Activated naive CD8-positive, alpha-beta T cell treated with anti-CD3 and anti-CD28 coated beads, Interleukin-2, amount 50 U/mL, for 24 hours (primary cell): ENCODE results near the gene QRICH1.
"Not testable (repeated sequence)": the region's sequence is repeated elsewhere in the genome, so short reads cannot be mapped to it uniquely, and the experiment has no call there.

ENCODE experiments used
- ATAC-seq: fragments of 150-1000 bp; cut with Tn5 transposase; one replicate; pipeline ENCODE4 v1.10.0; 2021
- DNase-seq: peaks from one replicate; pipeline ENCODE4 v3.0.0; 2021
- H3K27ac Mint-ChIP-seq: one replicate; pipeline ENCODE4 v1.8.0; 2021; ENCODE audit warnings: mild to moderate bottlenecking, mixed read lengths
- H3K27me3 Mint-ChIP-seq: one replicate; pipeline ENCODE4 v1.8.0; 2021; ENCODE audit warnings: mixed read lengths
- H3K36me3 Mint-ChIP-seq: one replicate; pipeline ENCODE4 v1.8.0; 2021; ENCODE audit warnings: low read depth, mixed read lengths
- H3K4me1 Mint-ChIP-seq: one replicate; pipeline ENCODE4 v1.8.0; 2021; ENCODE audit warnings: mixed read lengths
- H3K4me3 Mint-ChIP-seq: one replicate; pipeline ENCODE4 v1.8.0; 2021; ENCODE audit warnings: mild to moderate bottlenecking, moderate library complexity, mixed read lengths
- H3K9me3 Mint-ChIP-seq: one replicate; pipeline ENCODE4 v1.8.0; 2021; ENCODE audit warnings: mixed read lengths

Gene QRICH1

GRCh38 chr3:49009396-49009795 lies 84.5 kb downstream of the QRICH1 start:
- Mint-ChIP-seq H3K27me3 (no peaks in the 10 kb centered on the region), H3K27ac (no peak overlapping the region), H3K4me3 (peak overlapping the region; percentile 99), H3K9me3 (no peaks in the 10 kb centered on the region), H3K36me3 (peaks cover 18% of the 10 kb centered on the region), H3K4me1 (peaks cover 17% of the 10 kb centered on the region)
- no peak for DNase-seq
- ATAC-seq: no peak

- ATAC-seq: not testable (repeated sequence)
Observed at GRCh38 chr3:49008627-49009026, 85.2 kb downstream of the QRICH1 start.

GRCh38 chr3:49007771-49008528 lies 85.9 kb downstream of the QRICH1 start:
- peak; percentile 89 for DNase-seq
- Mint-ChIP-seq H3K27ac (peak overlapping the region; percentile 99), H3K4me3 (peak overlapping the region; percentile 99), H3K4me1 (peaks cover 17% of the 10 kb centered on the region), H3K9me3 (no peaks in the 10 kb centered on the region), H3K27me3 (no peaks in the 10 kb centered on the region), H3K36me3 (peaks cover 18% of the 10 kb centered on the region)
- ATAC-seq: peak; percentile 55

More at GRCh38 chr3:49008627-49009026, 85.2 kb downstream of the QRICH1 start:
- Mint-ChIP-seq H3K4me1 (peaks cover 17% of the 10 kb centered on the region), H3K36me3 (peaks cover 18% of the 10 kb centered on the region), H3K4me3 (peak overlapping the region; percentile 99), H3K27ac (peak overlapping the region; percentile 99)
- DNase-seq, H3K9me3 Mint-ChIP-seq, H3K27me3 Mint-ChIP-seq: not testable (repeated sequence)

- ATAC-seq (peak; percentile 92), DNase-seq (peak; percentile 97)
- Mint-ChIP-seq H3K4me3 (peak within 1 kb of the TSS; percentile 99), H3K4me1 (peaks cover 17% of the 10 kb centered on the region), H3K36me3 (peaks cover 15% of the 10 kb centered on the region), H3K9me3 (no peaks in the 10 kb centered on the region), H3K27me3 (no peaks in the 10 kb centered on the region), H3K27ac (peak within 1 kb of the TSS; percentile 99)
Observed at GRCh38 chr3:49007068-49007770, 86.7 kb downstream of the QRICH1 start, which contains the start of gene WDR6. Gene WDR6 (plus strand): TSS chr3:49007391. CDS start chr3:49007432, 41 bp downstream.

GRCh38 chr3:49006408-49007067 lies 87.3 kb downstream of the QRICH1 start:
- Mint-ChIP-seq H3K4me1 (peaks cover 17% of the 10 kb centered on the region), H3K36me3 (peaks cover 10% of the 10 kb centered on the region), H3K27ac (peak overlapping the region; percentile 99), H3K9me3 (no peaks in the 10 kb centered on the region), H3K27me3 (no peaks in the 10 kb centered on the region), H3K4me3 (peak overlapping the region; percentile 99)
- ATAC-seq: no peak
- DNase-seq: no peak

GRCh38 chr3:49005998-49006397 lies 87.9 kb downstream of the QRICH1 start:
- Mint-ChIP-seq H3K27ac (no peak overlapping the region), H3K4me3 (peak overlapping the region; percentile 99), H3K9me3 (no peaks in the 10 kb centered on the region), H3K27me3 (no peaks in the 10 kb centered on the region), H3K36me3 (peaks cover 10% of the 10 kb centered on the region), H3K4me1 (peaks cover 17% of the 10 kb centered on the region)
- DNase-seq: no peak
- ATAC-seq: no peak

- ATAC-seq: no peak
- H3K27ac Mint-ChIP-seq: no peak overlapping the region
- no peak for DNase-seq
- H3K36me3 Mint-ChIP-seq: peaks cover 10% of the 10 kb centered on the region
- no peaks in the 10 kb centered on the region for H3K9me3 Mint-ChIP-seq
- no peak overlapping the region for H3K4me3 Mint-ChIP-seq
- H3K27me3 Mint-ChIP-seq: no peaks in the 10 kb centered on the region
- peaks cover 17% of the 10 kb centered on the region for H3K4me1 Mint-ChIP-seq
Observed at GRCh38 chr3:49005303-49005680, 88.6 kb downstream of the QRICH1 start.

- no peak overlapping the region for H3K27ac Mint-ChIP-seq
- H3K36me3 Mint-ChIP-seq: peaks cover 10% of the 10 kb centered on the region
- H3K4me1 Mint-ChIP-seq: peaks cover 17% of the 10 kb centered on the region
- no peaks in the 10 kb centered on the region for H3K9me3 Mint-ChIP-seq
- H3K4me3 Mint-ChIP-seq: no peak overlapping the region
- H3K27me3 Mint-ChIP-seq: no peaks in the 10 kb centered on the region
- ATAC-seq (no peak), DNase-seq (no peak)
Observed at GRCh38 chr3:49004352-49005302, 89.2 kb downstream of the QRICH1 start.

GRCh38 chr3:49001155-49001554 lies 92.7 kb downstream of the QRICH1 start:
- H3K4me1 Mint-ChIP-seq: no peaks in the 10 kb centered on the region
- DNase-seq: no peak

GRCh38 chr3:48999085-48999858 lies 94.6 kb downstream of the QRICH1 start:
- peaks cover 5% of the 10 kb centered on the region for H3K4me1 Mint-ChIP-seq

More at GRCh38 chr3:49001155-49001554, 92.7 kb downstream of the QRICH1 start:
- no peaks in the 10 kb centered on the region for H3K36me3 Mint-ChIP-seq
- ATAC-seq: no peak
- no peaks in the 10 kb centered on the region for H3K9me3 Mint-ChIP-seq
- no peak overlapping the region for H3K4me3 Mint-ChIP-seq
- H3K27ac Mint-ChIP-seq: no peak overlapping the region
- no peaks in the 10 kb centered on the region for H3K27me3 Mint-ChIP-seq

GRCh38 chr3:48997714-48998637 lies 95.9 kb downstream of the QRICH1 start:
- Mint-ChIP-seq H3K27me3 (no peaks in the 10 kb centered on the region), H3K36me3 (peaks cover 2% of the 10 kb centered on the region), H3K27ac (no peak overlapping the region), H3K9me3 (no peaks in the 10 kb centered on the region), H3K4me3 (no peak overlapping the region), H3K4me1 (peaks cover 11% of the 10 kb centered on the region)
- DNase-seq: no peak
- no peak for ATAC-seq

More at GRCh38 chr3:48999085-48999858, 94.6 kb downstream of the QRICH1 start:
- Mint-ChIP-seq H3K36me3 (no peaks in the 10 kb centered on the region), H3K4me3 (no peak overlapping the region), H3K9me3 (no peaks in the 10 kb centered on the region), H3K27me3 (no peaks in the 10 kb centered on the region), H3K27ac (no peak overlapping the region)
- ATAC-seq (no peak), DNase-seq (no peak)

GRCh38 chr3:48997102-48997635 lies 96.7 kb downstream of the QRICH1 start:
- H3K36me3 Mint-ChIP-seq: peaks cover 2% of the 10 kb centered on the region
- H3K4me3 Mint-ChIP-seq: no peak overlapping the region
- H3K9me3 Mint-ChIP-seq: no peaks in the 10 kb centered on the region
- H3K27me3 Mint-ChIP-seq: no peaks in the 10 kb centered on the region
- no peak overlapping the region for H3K27ac Mint-ChIP-seq
- no peak for ATAC-seq
- H3K4me1 Mint-ChIP-seq: peaks cover 11% of the 10 kb centered on the region
- DNase-seq: no peak
